H1 (cell line): Measurements from ENCODE around the gene OSBPL2. TPM values are rescaled to one million over a fixed set of nuclear protein-coding genes. Genes with fewer than 3 reads are reported as not detected.

ENCODE experiments used
- CTCF ChIA-PET: fragments of 300-600 bp; sonication (Branson Sonifier 250); formaldehyde crosslinking; loops from one replicate; lab custom pipeline; 2021; ENCODE audit not compliant: partially characterized antibody; lab: Charles Lee
- POLR2A ChIA-PET: fragments of 300-600 bp; sonication (Branson Sonifier 250); formaldehyde crosslinking; loops from one replicate; lab custom pipeline; 2021; ENCODE audit warnings: inconsistent platforms; ENCODE audit not compliant: partially characterized antibody; lab: Charles Lee
- DNase-seq, 2 experiments: peaks; one replicate each; pipeline versions ENCODE4 v3.0.0 to v3.0.0-alpha.2; 2010 to 2022; ENCODE audit warnings: low spot score in 2 of 2, low read depth in 1 of 2, mixed read lengths in 1 of 2
- FAIRE-seq: peaks from 2 replicates; lab custom pipeline; 2011; peaks lifted over from hg19 to GRCh38; lab: Jason Lieb, UNC
- H2AFZ ChIP-seq: 2 replicates; pipeline ENCODE4 v1.8.1; 2012; ENCODE audit warnings: low read length, inconsistent platforms
- H2AK5ac ChIP-seq: 2 replicates; pipeline ENCODE4 v1.6.1; 2013; ENCODE audit warnings: low read depth, low read length
- H2BK120ac ChIP-seq: replicated peaks from 2 replicates; pipeline ENCODE3; 2013; ENCODE audit warnings: low read depth, low read length, inconsistent platforms
- H2BK12ac ChIP-seq: 2 replicates; pipeline ENCODE4 v1.6.1; 2013; ENCODE audit warnings: low read depth, low read length
- H2BK15ac ChIP-seq: 2 replicates; pipeline ENCODE4 v1.6.1; 2013; ENCODE audit warnings: low read length
- H2BK20ac ChIP-seq: 2 replicates; pipeline ENCODE4 v1.6.1; 2013; ENCODE audit warnings: low read length
- H2BK5ac ChIP-seq: 2 replicates; pipeline ENCODE4 v1.6.1; 2013; ENCODE audit warnings: low read depth, low read length
- H3K14ac ChIP-seq: 2 replicates; pipeline ENCODE4 v1.6.1; 2013; ENCODE audit warnings: inconsistent platforms; ENCODE audit not compliant: insufficient read length
- H3K18ac ChIP-seq: 2 replicates; pipeline ENCODE4 v1.6.1; 2013; ENCODE audit warnings: low read length; ENCODE audit errors: extremely low read depth
- H3K23ac ChIP-seq: 2 replicates; pipeline ENCODE4 v1.6.1; 2013; ENCODE audit warnings: inconsistent platforms; ENCODE audit not compliant: insufficient read length
- H3K23me2 ChIP-seq: 2 replicates; pipeline ENCODE4 v1.6.1; 2013; ENCODE audit warnings: low read depth, low read length
- H3K27ac ChIP-seq: 2 replicates; pipeline ENCODE4 v1.6.1; 2011; ENCODE audit warnings: low read depth, low read length, inconsistent platforms
- H3K27me3 ChIP-seq, 4 experiments: replicated peaks in 1 of 4; 1 replicate in 1 of 4; 2 replicates in 3 of 4; pipeline versions ENCODE4 v1.6.1 to v1.8.1; 2011 to 2013; ENCODE audit warnings: low read length in 3 of 4, mild to moderate bottlenecking in 3 of 4, inconsistent platforms in 2 of 4, mixed read lengths in 2 of 4, moderate library complexity in 1 of 4; ENCODE audit not compliant: control insufficient read depth in 3 of 4, insufficient read depth in 3 of 4; ENCODE audit errors: extremely low read depth in 1 of 4
- H3K36me3 ChIP-seq, 4 experiments: 2 replicates each; pipeline versions ENCODE4 v1.6.1 to v1.8.1; 2011 to 2013; ENCODE audit warnings: mild to moderate bottlenecking in 4 of 4, low read length in 3 of 4, moderate library complexity in 2 of 4, control low read depth in 1 of 4, inconsistent platforms in 1 of 4; ENCODE audit not compliant: insufficient read depth in 4 of 4, control insufficient read depth in 2 of 4
- H3K4ac ChIP-seq: replicated peaks from 2 replicates; pipeline ENCODE3; 2013; ENCODE audit warnings: low read length, low read depth, mixed read lengths, inconsistent platforms; ENCODE audit not compliant: insufficient read length
- H3K4me1 ChIP-seq, 4 experiments: replicated peaks in 1 of 4; 1 replicate in 1 of 4; 2 replicates in 3 of 4; pipeline versions ENCODE4 v1.6.1 to v1.8.1; 2011 to 2013; ENCODE audit warnings: low read length in 3 of 4, inconsistent platforms in 2 of 4, mixed read lengths in 1 of 4; ENCODE audit not compliant: insufficient read depth in 4 of 4, control insufficient read depth in 3 of 4
- H3K4me2 ChIP-seq, 2 experiments: 2 replicates each; pipeline versions ENCODE4 v1.6.1 to v1.8.1; 2011 to 2013; ENCODE audit warnings: low read depth in 2 of 2, low read length in 2 of 2, control low read depth in 1 of 2, inconsistent platforms in 1 of 2, mild to moderate bottlenecking in 1 of 2; ENCODE audit not compliant: insufficient read depth in 1 of 2
- H3K4me3 ChIP-seq, 4 experiments: fragments of 200-600, 300-600 bp in 1 of 4; sonication (generic), shearing (Covaris generic), sonication (Bioruptor Twin) in 1 of 4; 2 replicates each; pipeline versions ENCODE4 v1.5.1 to v1.8.1; 2011 to 2016; ENCODE audit warnings: low read length in 4 of 4, low read depth in 3 of 4, control low read depth in 2 of 4, inconsistent platforms in 2 of 4, mild to moderate bottlenecking in 2 of 4, mixed read lengths in 1 of 4, moderate library complexity in 1 of 4; ENCODE audit not compliant: insufficient read depth in 2 of 4; ENCODE audit errors: extremely low read depth in 1 of 4
- H3K56ac ChIP-seq: replicated peaks from 2 replicates; pipeline ENCODE3; 2013; ENCODE audit warnings: low read depth, mild to moderate bottlenecking, mixed read lengths, low read length, inconsistent platforms; ENCODE audit not compliant: insufficient read length
- H3K79me1 ChIP-seq: 2 replicates; pipeline ENCODE4 v1.6.1; 2013; ENCODE audit warnings: low read depth, low read length, control low read depth
- H3K79me2 ChIP-seq, 2 experiments: 2 replicates each; pipeline versions ENCODE4 v1.6.1 to v1.8.1; 2012 to 2013; ENCODE audit warnings: low read length in 2 of 2, mild to moderate bottlenecking in 2 of 2, inconsistent platforms in 1 of 2; ENCODE audit not compliant: insufficient read depth in 2 of 2, control insufficient read depth in 1 of 2
- H3K9ac ChIP-seq, 4 experiments: replicated peaks in 1 of 4; 1 replicate in 1 of 4; 2 replicates in 3 of 4; pipeline versions ENCODE4 v1.6.1 to v1.8.1; 2011 to 2013; ENCODE audit warnings: low read depth in 3 of 4, low read length in 3 of 4, control low read depth in 2 of 4, mild to moderate bottlenecking in 2 of 4, moderate library complexity in 2 of 4, inconsistent platforms in 1 of 4; ENCODE audit errors: extremely low read depth in 1 of 4
- H3K9me3 ChIP-seq, 2 experiments: 2 replicates each; pipeline versions ENCODE4 v1.6.1 to v1.8.1; 2012 to 2013; ENCODE audit warnings: mild to moderate bottlenecking in 2 of 2, moderate library complexity in 2 of 2, control low read depth in 1 of 2, inconsistent platforms in 1 of 2, low read depth in 1 of 2, low read length in 1 of 2, mixed read lengths in 1 of 2; ENCODE audit not compliant: insufficient read depth in 2 of 2
- H4K20me1 ChIP-seq, 2 experiments: replicated peaks in 1 of 2; 2 replicates each; pipeline versions ENCODE3 to v1.8.1; 2011 to 2013; ENCODE audit warnings: inconsistent platforms in 2 of 2, low read length in 2 of 2, mild to moderate bottlenecking in 1 of 2; ENCODE audit not compliant: insufficient read depth in 2 of 2, control insufficient read depth in 1 of 2
- H4K5ac ChIP-seq: 2 replicates; pipeline ENCODE4 v1.6.1; 2013; ENCODE audit warnings: low read length, low read depth, mixed read lengths, inconsistent platforms; ENCODE audit not compliant: insufficient read length
- H4K8ac ChIP-seq: 2 replicates; pipeline ENCODE4 v1.8.0; 2013; ENCODE audit warnings: mild to moderate bottlenecking, moderate library complexity, low read length, inconsistent platforms; ENCODE audit not compliant: insufficient read depth; ENCODE audit errors: extremely low read depth
- H4K91ac ChIP-seq: replicated peaks from 2 replicates; pipeline ENCODE3; 2013; ENCODE audit warnings: low read length, mixed read lengths, inconsistent platforms; ENCODE audit not compliant: insufficient read length
- ATF2 ChIP-seq: IDR thresholded peaks from 2 replicates; pipeline ENCODE4 v1.6.1; 2012; ENCODE audit warnings: low read length, inconsistent platforms
- ATF3 ChIP-seq: IDR thresholded peaks from 2 replicates; pipeline ENCODE4 v1.6.1; 2011; ENCODE audit warnings: low read depth, mild to moderate bottlenecking, low read length; ENCODE audit not compliant: insufficient read depth
- CEBPB ChIP-seq: IDR thresholded peaks from 2 replicates; pipeline ENCODE4 v1.6.1; 2012; ENCODE audit warnings: low read depth, low read length
- CREB1 ChIP-seq: IDR thresholded peaks from 2 replicates; pipeline ENCODE4 v1.6.1; 2012; ENCODE audit warnings: inconsistent platforms
- GABPA ChIP-seq: IDR thresholded peaks from 2 replicates; pipeline ENCODE4 v1.6.1; 2011; ENCODE audit warnings: mild to moderate bottlenecking, low read length, moderate library complexity, borderline replicate concordance; ENCODE audit not compliant: insufficient read depth
- JUN ChIP-seq: IDR thresholded peaks from 2 replicates; pipeline ENCODE4 v1.6.1; 2011; ENCODE audit warnings: low read depth, mild to moderate bottlenecking, improper control_type of control experiment, low read length
- POU5F1 ChIP-seq: IDR thresholded peaks from 2 replicates; pipeline ENCODE4 v1.6.1; 2011; ENCODE audit warnings: low read depth, mild to moderate bottlenecking, low read length, moderate library complexity
- SIRT6 ChIP-seq: IDR thresholded peaks from one replicate; pipeline ENCODE4 v1.7.1; 2012; ENCODE audit warnings: low read length, inconsistent platforms
- ZNF274 ChIP-seq: IDR thresholded peaks from 2 replicates; pipeline ENCODE4 v1.7.0; 2012; ENCODE audit warnings: low read length, borderline replicate concordance; ENCODE audit errors: extremely low read depth
- WGBS, 2 experiments: shearing (Covaris generic) in 1 of 2; methylation state at CpG; one replicate each; pipeline versions ENCODE4 v1.1.6 to v1.1.7; 2013 to 2015; ENCODE audit warnings: low lambda C conversion rate in 2 of 2, mixed read lengths in 2 of 2, inconsistent platforms in 1 of 2, low coverage in 1 of 2, missing lambda C conversion rate in 1 of 2; ENCODE audit not compliant: insufficient replicate concordance in 2 of 2, insufficient coverage in 1 of 2, insufficient read length in 1 of 2; ENCODE audit errors: extremely low coverage in 1 of 2, missing lambda C conversion rate in 1 of 2; 5-methylcytosine and 5-hydroxymethylcytosine counted together
- polyA plus RNA-seq, 7 experiments: library from polyadenylated mRNA; depleted of rRNA in 3 of 7; stranded (reverse) in 5 of 7; unstranded in 2 of 7; fragments of >200 nt in 5 of 7; fragments of 200-250 nt in 2 of 7; gene quantifications; 1 replicate in 5 of 7; 2 replicates in 1 of 7; 4 replicates in 1 of 7; pipeline versions ENCODE4 v1.2.1 to v1.2.3, GENCODE V29; 2011 to 2013; ENCODE audit warnings: missing spikeins in 2 of 7, mixed read lengths in 2 of 7
- total RNA-seq: library from RNA; stranded (reverse); fragmentation: NEBNext Ultra II Directional; extraction: Animal tissue kit (Norgen Biotek cat#: 25700); gene quantifications from 2 replicates; pipeline ENCODE4 v1.2.1, GENCODE V29; 2021

The OSBPL2 gene
- total and polyA plus RNA-seq, 2 of the 8 experiments (the other 6 are each of a cell fraction or from before 2014, with no cell fraction given), result 11.7 to 42.4 TPM

GRCh38 chr20:62224113-62224855 lies 14.0 kb upstream of the OSBPL2 start:
- Histone ChIP-seq H2BK12ac (no peak overlapping the region), H3K4me2 (no peak overlapping the region), H2BK5ac (no peak overlapping the region), H2BK15ac (no peak overlapping the region), H4K5ac (no peak overlapping the region), H3K27ac (no peak overlapping the region), H4K91ac (no peak overlapping the region), H3K23ac (no peak overlapping the region), H4K8ac (no peak overlapping the region), H3K14ac (no peak overlapping the region), H4K20me1 (peaks cover 3 to 14% of the 10 kb centered on the region in 2 experiments), H3K18ac (no peak overlapping the region), H3K56ac (no peak overlapping the region), H3K36me3 (no peaks in the 10 kb centered on the region), H3K23me2 (peaks cover 19% of the 10 kb centered on the region; the same call in 1 of the 2 replicates), H3K9ac (no peak overlapping the region), H3K9me3 (peaks cover 0 to 3% of the 10 kb centered on the region in 2 experiments; a peak in 1 of 4 replicates), H3K4ac (no peak overlapping the region), H2BK20ac (no peak overlapping the region), H3K4me1 (peaks cover 0 to 26% (median 15%) of the 10 kb centered on the region in 4 experiments; a peak in 6 of 7 replicates), H3K27me3 (peaks cover 3 to 47% (median 27%) of the 10 kb centered on the region in 4 experiments), H3K79me1 (no peaks in the 10 kb centered on the region), H3K4me3 (no peak overlapping the region), H2AFZ (no peak overlapping the region), H2AK5ac (no peak overlapping the region), H3K79me2 (no peaks in the 10 kb centered on the region), H2BK120ac (no peak overlapping the region)
- POLR2A ChIA-PET, result no interaction called here
- no peak for DNase-seq
- CTCF ChIA-PET, result interaction anchor here (0.6 kb wide), 1 partner anchor 37 kb away, joined by 3 read pairs; no protein-coding TSS in a partner anchor
- TF ChIP-seq ZNF274 (no peak), CEBPB (no peak), ATF2 (no peak), ATF3 (no peak), POU5F1 (no peak), CREB1 (no peak), GABPA (no peak), JUN (no peak), SIRT6 (no peak)
- WGBS, 2 experiments, result 88% methylated on average over 14 of the region's 21 CpGs; no CpG with 5 or more reads in 1 of the 2 experiments
- no peak for FAIRE-seq
